Subcutaneous abdominal adipose tissue (tissue), 5 donors: ENCODE data around the gene PCTP.

Experiments used
- H3K27ac ChIP-seq: one replicate; pipeline ENCODE4 v1.7.0; 2013; ENCODE audit warnings: low read depth, mild to moderate bottlenecking, inconsistent platforms, low read length, moderate library complexity
- H3K27me3 ChIP-seq, 5 donors: one replicate each; pipeline ENCODE4 v1.7.0; 2013; ENCODE audit warnings: low read length in 5 of 5, inconsistent platforms in 1 of 5; ENCODE audit not compliant: control insufficient read depth in 5 of 5, insufficient read depth in 4 of 5
- H3K36me3 ChIP-seq, 5 donors: one replicate each; pipeline ENCODE4 v1.7.0; 2013; ENCODE audit warnings: low read length in 5 of 5; ENCODE audit not compliant: control insufficient read depth in 5 of 5, insufficient read depth in 5 of 5
- H3K4me1 ChIP-seq, 5 donors: one replicate each; pipeline ENCODE4 v1.7.0; 2013; ENCODE audit warnings: low read length in 5 of 5, mild to moderate bottlenecking in 3 of 5, moderate library complexity in 1 of 5; ENCODE audit not compliant: control insufficient read depth in 5 of 5, insufficient read depth in 5 of 5
- H3K4me3 ChIP-seq, 5 donors: one replicate each; pipeline ENCODE4 v1.7.0; 2013; ENCODE audit warnings: low read length in 5 of 5, low read depth in 1 of 5
- H3K9ac ChIP-seq, 5 donors: one replicate each; pipeline ENCODE4 v1.7.0; 2013; ENCODE audit warnings: low read length in 5 of 5, mild to moderate bottlenecking in 4 of 5, moderate library complexity in 3 of 5
- H3K9me3 ChIP-seq, 5 donors: one replicate each; pipeline ENCODE4 v1.7.0; 2013; ENCODE audit warnings: low read length in 5 of 5; ENCODE audit not compliant: control insufficient read depth in 5 of 5
- donor health status: healthy.
- donor health status: healthy.
- donor health status: healthy.
- donor health status: healthy.
- donor health status: healthy.

The PCTP gene

DNA sequence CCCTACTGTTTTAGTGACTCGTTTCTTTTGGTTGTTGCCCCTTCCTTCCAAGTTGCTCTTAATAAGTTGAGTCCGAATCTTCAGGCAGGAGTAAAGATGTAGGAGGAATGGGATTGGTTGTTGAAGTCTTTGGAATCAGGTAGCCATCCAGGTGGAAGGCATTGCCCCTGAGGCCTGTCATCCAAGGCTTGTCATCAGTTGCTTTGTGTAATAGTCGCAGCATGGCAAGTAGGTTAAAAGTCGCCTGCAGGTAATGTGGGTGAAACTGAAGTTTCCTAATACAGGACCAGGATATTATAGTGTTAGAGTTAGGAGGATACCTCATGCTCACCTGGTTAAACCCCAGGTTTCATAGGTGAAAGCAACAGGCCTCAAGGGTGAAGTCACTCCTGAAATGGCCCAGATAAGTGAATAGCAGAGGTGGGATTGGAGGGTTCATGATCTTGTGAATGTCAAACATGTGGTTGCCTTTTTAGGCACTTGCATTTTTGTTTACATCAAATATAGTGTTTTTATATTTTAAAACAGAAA, 934 bp downstream of the PCTP start:
- peak overlapping the region in 4 of 5 donors; percentile 30 to 90 (median 72) for H3K9ac ChIP-seq

GRCh38 chr17:55756689-55757088, 5.8 kb downstream of the PCTP start:
- H3K36me3 ChIP-seq: peaks cover 0 to 10% (median 7%) of the 10 kb centered on the region in 5 donors
- no peaks in the 10 kb centered on the region for H3K9me3 ChIP-seq
- no peak overlapping the region for H3K4me3 ChIP-seq
- H3K9ac ChIP-seq: no peak overlapping the region
- no peak overlapping the region for H3K27ac ChIP-seq
- peaks cover under 1 to 21% (median 12%) of the 10 kb centered on the region in 5 donors for H3K4me1 ChIP-seq
- H3K27me3 ChIP-seq: no peaks in the 10 kb centered on the region

More for the DNA sequence above, 934 bp downstream of the PCTP start:
- Histone ChIP-seq H3K36me3 (peaks cover 0 to 10% (median 7%) of the 10 kb centered on the region in 5 donors), H3K4me1 (peaks cover 2 to 24% (median 16%) of the 10 kb centered on the region in 5 donors), H3K27ac (peak overlapping the region; percentile 69), H3K9me3 (no peaks in the 10 kb centered on the region), H3K27me3 (no peaks in the 10 kb centered on the region), H3K4me3 (peak overlapping the region; percentile 80 to 96 (median 83))

DNA sequence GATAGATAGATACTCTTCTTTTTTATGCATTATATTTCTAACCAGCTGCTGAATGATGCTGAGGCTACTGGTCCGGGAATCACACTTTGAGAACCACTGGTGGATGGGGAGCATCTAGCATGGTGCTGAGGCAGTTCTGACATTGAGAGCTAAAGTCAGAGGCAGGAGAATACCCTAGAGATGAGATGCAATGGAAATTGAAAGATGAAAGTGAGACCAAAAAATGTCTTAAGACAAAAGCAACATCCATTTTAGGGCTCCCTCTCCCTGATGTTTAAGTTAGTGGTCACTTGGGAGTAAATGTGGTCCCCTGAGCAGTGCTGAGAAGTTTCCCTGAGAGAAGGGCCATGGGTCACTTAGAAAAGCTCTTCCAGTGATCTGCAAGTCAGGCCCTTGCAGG, 6.8 kb downstream of the PCTP start:
- peaks cover 0 to 10% (median 7%) of the 10 kb centered on the region in 5 donors for H3K36me3 ChIP-seq
- peaks cover 0 to 13% (median 4%) of the 10 kb centered on the region in 5 donors for H3K4me1 ChIP-seq
- H3K27me3 ChIP-seq: no peaks in the 10 kb centered on the region
- H3K9ac ChIP-seq: no peak overlapping the region
- no peaks in the 10 kb centered on the region for H3K9me3 ChIP-seq
- H3K4me3 ChIP-seq: no peak overlapping the region
- no peak overlapping the region for H3K27ac ChIP-seq

DNA sequence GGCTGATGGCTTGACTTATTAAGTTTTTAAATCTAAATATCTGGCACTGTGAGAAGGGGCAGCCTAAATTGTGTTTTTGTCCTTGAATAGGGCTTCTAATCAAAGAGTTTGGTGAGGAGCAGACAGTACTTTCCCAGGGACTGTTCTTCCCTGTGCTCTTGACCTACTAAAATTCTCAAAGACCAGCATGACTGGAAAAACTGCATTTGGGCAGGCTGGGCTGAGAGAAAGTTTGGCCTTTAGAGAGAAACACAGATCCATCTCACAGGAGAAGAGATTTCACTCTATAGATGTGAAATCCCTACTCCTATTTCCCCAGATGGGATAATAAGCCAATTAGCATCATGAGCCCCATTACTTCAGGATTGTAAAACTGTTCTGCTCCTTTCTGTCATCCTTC, 7.3 kb downstream of the PCTP start:
- H3K27me3 ChIP-seq: no peaks in the 10 kb centered on the region
- no peak overlapping the region for H3K27ac ChIP-seq
- H3K36me3 ChIP-seq: peaks cover 0 to 10% (median 7%) of the 10 kb centered on the region in 5 donors

GRCh38 chr17:55760643-55761355, 9.9 kb downstream of the PCTP start:
- no peak overlapping the region for H3K9ac ChIP-seq
- no peaks in the 10 kb centered on the region for H3K27me3 ChIP-seq
- H3K36me3 ChIP-seq: no peaks in the 10 kb centered on the region
- H3K4me3 ChIP-seq: no peak overlapping the region
- no peak overlapping the region for H3K27ac ChIP-seq
- H3K9me3 ChIP-seq: no peaks in the 10 kb centered on the region
- H3K4me1 ChIP-seq: peaks cover 0 to 11% (median 4%) of the 10 kb centered on the region in 5 donors

More for the DNA sequence above, 7.3 kb downstream of the PCTP start:
- peaks cover 0 to 8% (median 4%) of the 10 kb centered on the region in 5 donors for H3K4me1 ChIP-seq
- no peaks in the 10 kb centered on the region for H3K9me3 ChIP-seq
- H3K4me3 ChIP-seq: no peak overlapping the region
- no peak overlapping the region for H3K9ac ChIP-seq

DNA sequence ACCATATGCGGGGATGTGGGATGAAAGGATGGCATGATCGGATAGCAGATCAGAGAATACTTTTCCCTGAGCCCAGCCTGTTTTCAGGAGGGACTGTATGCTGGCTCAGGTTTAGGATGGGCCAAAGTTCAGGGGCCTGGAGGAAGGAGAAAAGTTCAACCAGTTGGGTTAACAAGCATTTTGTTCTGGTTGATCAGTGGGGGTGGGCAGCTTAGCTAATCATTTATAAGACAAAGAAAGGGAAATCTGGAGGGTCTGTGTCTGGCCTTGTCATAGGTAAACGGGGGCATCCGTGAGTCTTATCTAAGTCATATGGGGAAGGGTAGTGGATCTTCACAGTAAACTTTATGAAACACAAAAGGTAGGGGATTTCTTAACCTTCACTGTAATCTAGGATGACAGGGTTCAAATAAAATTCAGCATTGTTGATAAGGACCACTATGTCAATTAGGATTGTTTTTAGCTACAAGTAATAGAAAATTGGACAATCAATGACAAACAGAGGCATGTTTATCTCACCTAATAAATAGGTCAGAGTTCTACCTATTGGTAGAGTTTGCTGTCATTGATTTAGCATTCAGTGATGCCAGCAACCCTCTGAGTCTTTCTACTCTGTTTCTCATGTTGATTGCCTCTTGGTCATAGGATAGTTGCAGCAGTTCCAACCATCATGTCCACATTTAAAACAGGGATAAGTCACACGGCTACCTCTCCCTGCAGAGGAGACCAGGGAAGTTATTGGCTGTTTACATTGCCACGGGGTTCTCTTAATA, 11.4 kb downstream of the PCTP start:
- H3K9me3 ChIP-seq: no peaks in the 10 kb centered on the region
- H3K36me3 ChIP-seq: no peaks in the 10 kb centered on the region
- H3K9ac ChIP-seq: no peak overlapping the region
- no peak overlapping the region for H3K27ac ChIP-seq
- H3K27me3 ChIP-seq: no peaks in the 10 kb centered on the region
- peaks cover 0 to 11% (median 4%) of the 10 kb centered on the region in 5 donors for H3K4me1 ChIP-seq
- no peak overlapping the region for H3K4me3 ChIP-seq

DNA sequence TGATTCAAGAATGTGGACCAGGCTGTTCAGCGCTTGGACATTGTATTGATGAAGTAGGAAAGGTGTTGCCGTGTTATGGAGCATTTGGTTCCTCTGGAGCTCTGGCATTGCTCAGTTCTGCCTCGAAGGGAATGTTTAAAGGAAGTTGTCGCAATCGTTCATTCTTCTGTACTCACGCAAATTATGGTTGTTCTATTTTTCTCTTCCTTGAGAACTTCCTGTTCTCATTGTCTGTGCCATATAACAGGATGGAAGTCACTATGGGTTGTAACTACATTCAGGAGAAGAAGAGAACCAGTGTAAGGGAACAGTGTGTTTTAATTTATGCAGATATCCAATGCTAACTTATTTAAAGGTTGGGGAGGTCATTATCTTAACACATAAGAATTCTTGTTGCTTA, 13.0 kb downstream of the PCTP start:
- Histone ChIP-seq H3K4me1 (peaks cover 0 to 11% (median 4%) of the 10 kb centered on the region in 5 donors), H3K27ac (no peak overlapping the region), H3K4me3 (no peak overlapping the region), H3K9me3 (no peaks in the 10 kb centered on the region), H3K27me3 (no peaks in the 10 kb centered on the region), H3K9ac (no peak overlapping the region), H3K36me3 (peaks cover 0 to 8% (median 4%) of the 10 kb centered on the region in 5 donors)

GRCh38 chr17:55764610-55765009, 13.8 kb downstream of the PCTP start:
- Histone ChIP-seq H3K9ac (no peak overlapping the region), H3K4me3 (no peak overlapping the region), H3K27ac (no peak overlapping the region), H3K36me3 (peaks cover 0 to 8% (median 4%) of the 10 kb centered on the region in 5 donors), H3K9me3 (no peaks in the 10 kb centered on the region), H3K27me3 (no peaks in the 10 kb centered on the region), H3K4me1 (peaks cover 2 to 17% (median 10%) of the 10 kb centered on the region in 5 donors)

DNA sequence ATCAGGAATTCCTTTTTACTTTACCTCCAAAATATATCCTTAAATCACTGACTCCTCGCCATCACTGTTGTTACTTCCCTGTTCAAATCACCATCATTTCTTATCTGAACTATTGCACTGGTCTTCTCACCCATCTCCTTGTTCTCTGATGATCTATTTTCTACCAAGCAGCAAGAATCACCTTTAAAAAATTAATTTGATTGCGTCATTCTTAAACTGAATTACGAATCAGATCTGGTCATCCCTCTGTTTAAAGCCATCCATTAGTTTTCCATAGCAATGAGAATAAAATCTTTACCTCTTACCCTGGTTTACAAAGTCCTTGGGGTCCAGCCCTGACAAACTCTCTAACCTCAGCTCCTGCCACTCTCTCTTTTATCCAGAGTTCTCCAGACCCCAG, 14.6 kb downstream of the PCTP start:
- no peak overlapping the region for H3K4me3 ChIP-seq

More for the DNA sequence above, 14.6 kb downstream of the PCTP start:
- Histone ChIP-seq H3K9me3 (no peaks in the 10 kb centered on the region), H3K27me3 (no peaks in the 10 kb centered on the region), H3K9ac (no peak overlapping the region), H3K27ac (no peak overlapping the region), H3K4me1 (peaks cover 5 to 22% (median 17%) of the 10 kb centered on the region in 5 donors), H3K36me3 (peaks cover 0 to 8% (median 4%) of the 10 kb centered on the region in 5 donors)
